Immature natural killer cell (primary cell): ENCODE results near the gene KBTBD13. TPM values are rescaled to one million over a fixed set of nuclear protein-coding genes. Genes with fewer than 3 reads are reported as not detected.
"Not testable (repeated sequence)": the region's sequence is repeated elsewhere in the genome, so short reads cannot be mapped to it uniquely, and the experiment has no call there.

Experiments
- DNase-seq, 3 donors: peaks; one replicate each; pipeline ENCODE4 v3.0.0; 2022; ENCODE audit warnings: mixed read lengths in 1 of 3
- H3K27ac Mint-ChIP-seq, 6 donors: one replicate each; pipeline ENCODE4 v1.8.0; 2020; ENCODE audit warnings: mixed read lengths in 6 of 6, mild to moderate bottlenecking in 5 of 6, inconsistent platforms in 4 of 6, moderate library complexity in 3 of 6
- H3K27me3 Mint-ChIP-seq, 3 donors: one replicate each; pipeline ENCODE4 v1.8.0; 2020 to 2021; ENCODE audit warnings: low read depth in 3 of 3, mild to moderate bottlenecking in 3 of 3, mixed read lengths in 3 of 3, moderate library complexity in 3 of 3, inconsistent platforms in 1 of 3
- H3K36me3 Mint-ChIP-seq, 3 donors: one replicate each; pipeline ENCODE4 v1.8.0; 2020; ENCODE audit warnings: mixed read lengths in 3 of 3, inconsistent platforms in 2 of 3, mild to moderate bottlenecking in 2 of 3
- H3K4me1 Mint-ChIP-seq, 2 donors: one replicate each; pipeline ENCODE4 v1.8.0; 2020; ENCODE audit warnings: inconsistent platforms in 2 of 2, mild to moderate bottlenecking in 2 of 2, mixed read lengths in 2 of 2, moderate library complexity in 1 of 2
- H3K4me3 Mint-ChIP-seq, 5 donors: one replicate each; pipeline ENCODE4 v1.8.0; 2020; ENCODE audit warnings: mild to moderate bottlenecking in 5 of 5, mixed read lengths in 5 of 5, inconsistent platforms in 3 of 5, moderate library complexity in 3 of 5
- H3K9me3 Mint-ChIP-seq, 6 donors: one replicate each; pipeline ENCODE4 v1.8.0; 2020; ENCODE audit warnings: mild to moderate bottlenecking in 6 of 6, mixed read lengths in 6 of 6, inconsistent platforms in 4 of 6, moderate library complexity in 3 of 6
- polyA plus RNA-seq, 3 donors: library from polyadenylated mRNA; unstranded; fragments of 300-500 nt; fragmentation: Illumina TruSeq; gene quantifications; one replicate each; pipeline ENCODE4 v1.2.3, GENCODE V29; 2021

Gene KBTBD13
- polyA plus RNA-seq, 3 donors from 2014 or later: not detected

DNA sequence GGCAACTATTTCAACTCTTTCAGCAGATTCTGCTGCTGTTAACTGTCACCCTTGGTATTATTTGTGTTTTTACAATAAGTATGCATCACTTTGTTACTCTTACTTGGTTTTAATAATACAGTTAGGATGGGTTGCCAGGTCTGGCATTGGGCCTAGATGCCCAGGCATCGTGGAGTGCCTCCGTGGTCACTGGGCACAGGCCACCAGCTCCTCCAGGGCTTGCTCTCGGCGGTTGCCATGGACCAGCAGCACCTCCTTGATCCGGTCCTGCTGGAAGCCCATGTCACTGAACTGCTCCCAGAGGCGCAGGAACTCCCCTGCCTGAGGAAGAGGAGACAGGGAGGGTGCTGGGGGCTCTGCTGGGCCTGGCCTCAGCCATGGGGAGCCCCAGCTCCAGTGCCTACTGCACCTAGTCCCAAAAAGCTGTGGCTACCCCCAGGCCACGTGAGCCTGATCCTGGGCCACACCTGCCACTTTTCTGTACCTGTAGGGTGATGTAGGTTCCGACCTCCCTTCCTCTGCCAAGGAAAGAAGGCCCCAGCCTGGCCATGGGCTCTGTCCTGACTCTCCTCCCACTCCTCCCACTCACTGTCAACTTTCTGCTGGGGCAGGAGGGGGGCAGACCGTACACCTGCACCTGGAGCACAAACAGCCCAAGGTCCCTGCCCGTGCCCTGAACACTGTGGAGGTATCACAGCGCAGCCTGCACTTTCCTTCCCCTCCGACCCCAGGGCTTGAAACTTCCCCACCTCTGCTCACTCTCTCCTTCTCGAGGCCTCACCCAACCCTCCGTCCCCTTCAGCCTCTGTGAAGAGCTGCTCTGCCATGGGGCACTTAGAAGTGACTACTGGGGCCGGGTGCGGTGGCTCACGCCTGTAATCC is 16.6 kb downstream of the KBTBD13 start:
- peaks cover 0 to 2% (median 0%) of the 10 kb centered on the region in 3 donors for H3K27me3 Mint-ChIP-seq
- peaks cover 0 to 3% (median 3%) of the 10 kb centered on the region in 3 donors for H3K36me3 Mint-ChIP-seq
- DNase-seq: no peak
- no peaks in the 10 kb centered on the region for H3K4me1 Mint-ChIP-seq
- H3K4me3 Mint-ChIP-seq: no peak overlapping the region
- H3K9me3 Mint-ChIP-seq: no peaks in the 10 kb centered on the region
- H3K27ac Mint-ChIP-seq: no peak overlapping the region

DNA sequence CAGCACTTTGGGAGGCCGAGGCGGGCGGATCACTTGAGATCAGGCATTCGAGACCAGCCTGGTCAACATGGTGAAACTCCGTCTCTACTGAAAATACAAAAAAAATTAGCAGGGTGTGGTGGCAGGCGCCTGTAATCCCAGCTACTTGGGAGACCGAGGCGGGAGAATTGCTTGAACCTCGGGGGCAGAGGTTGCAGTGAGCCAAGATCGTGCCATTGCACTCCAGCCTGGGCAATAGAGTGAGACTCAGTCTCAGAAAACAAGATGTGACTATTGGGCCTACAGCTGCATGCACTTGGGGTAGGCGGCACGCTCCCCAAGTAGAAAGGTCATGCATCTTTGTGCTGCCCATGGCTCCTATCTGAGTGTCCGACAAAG is 17.2 kb downstream of the KBTBD13 start:
- not testable (repeated sequence) for DNase-seq

DNA sequence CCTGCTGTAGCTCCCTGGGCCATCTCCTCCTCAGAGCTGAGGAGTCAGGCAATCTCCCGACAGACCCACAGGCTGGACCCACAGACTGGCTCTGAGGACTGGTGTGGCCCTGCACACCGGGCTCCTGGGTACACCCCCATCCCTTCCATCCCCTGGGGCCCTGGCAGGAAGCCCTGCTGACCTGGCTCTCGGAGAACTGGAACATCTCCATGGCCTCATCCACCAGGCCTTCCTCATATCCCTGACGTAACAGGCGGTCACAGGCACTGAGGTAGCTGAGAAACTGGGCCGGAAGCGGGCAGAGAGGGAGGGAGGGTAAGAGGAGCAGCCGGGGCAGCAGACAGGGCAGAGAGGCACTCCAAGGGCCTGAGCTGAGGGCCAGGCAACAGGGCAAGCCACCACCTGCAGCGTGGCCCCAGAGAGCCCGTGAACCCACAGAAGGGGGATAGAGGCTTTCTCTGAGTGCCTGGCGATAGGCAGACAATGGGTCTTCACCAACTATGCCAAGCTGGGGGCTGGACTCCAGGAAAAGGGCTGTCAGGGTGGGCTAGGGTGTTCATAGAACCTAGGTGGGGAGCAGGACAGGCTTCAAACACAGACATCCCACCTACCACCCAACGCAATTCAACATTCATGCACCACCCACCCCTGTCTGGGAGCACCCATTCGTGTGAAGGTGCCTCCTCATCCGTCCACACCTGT is 17.9 kb downstream of the KBTBD13 start:
- DNase-seq: no peak
- H3K27me3 Mint-ChIP-seq: no peaks in the 10 kb centered on the region
- H3K4me3 Mint-ChIP-seq: no peak overlapping the region
- H3K4me1 Mint-ChIP-seq: no peaks in the 10 kb centered on the region
- no peak overlapping the region for H3K27ac Mint-ChIP-seq
- H3K36me3 Mint-ChIP-seq: peaks cover 4 to 13% (median 12%) of the 10 kb centered on the region in 3 donors
- no peaks in the 10 kb centered on the region for H3K9me3 Mint-ChIP-seq

More for the DNA sequence above, 17.2 kb downstream of the KBTBD13 start:
- not testable (repeated sequence) for H3K4me1 Mint-ChIP-seq, H3K27me3 Mint-ChIP-seq, H3K4me3 Mint-ChIP-seq, H3K36me3 Mint-ChIP-seq, H3K27ac Mint-ChIP-seq, H3K9me3 Mint-ChIP-seq

DNA sequence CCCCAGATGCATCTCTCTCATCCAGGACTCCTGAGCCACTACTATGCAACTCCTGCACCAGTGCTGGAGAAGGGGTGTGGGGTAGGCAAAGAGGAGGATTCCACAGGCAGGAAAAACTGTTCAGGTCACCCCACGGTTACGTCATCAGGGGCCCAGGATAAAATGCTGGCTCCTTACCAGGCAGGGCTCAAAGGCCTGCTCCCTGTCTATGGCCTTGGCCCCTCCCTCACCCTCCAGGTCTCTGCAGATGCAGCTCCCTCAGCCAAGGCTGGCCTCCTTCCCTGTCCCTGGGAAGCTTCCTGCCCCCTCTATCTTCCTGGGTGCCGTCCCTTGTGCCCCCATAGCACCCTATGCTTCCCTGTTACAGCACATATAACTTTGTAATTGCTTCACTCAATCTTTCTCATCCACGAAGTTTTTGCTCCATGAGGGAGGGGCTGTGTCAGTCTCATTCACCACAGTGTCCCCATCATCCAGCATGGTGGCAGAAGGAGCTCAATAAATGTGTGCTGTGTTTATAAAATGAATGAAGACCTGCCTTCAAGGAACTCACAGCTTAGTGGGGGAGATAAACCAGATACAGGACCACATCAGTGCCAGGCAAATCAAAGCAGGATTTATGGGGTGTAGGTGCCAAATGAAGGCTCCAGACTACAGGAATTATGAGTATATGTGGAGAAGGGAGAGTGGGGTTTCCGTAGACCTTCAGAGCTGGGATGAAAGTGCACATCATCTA is 18.6 kb downstream of the KBTBD13 start:
- no peaks in the 10 kb centered on the region for H3K4me1 Mint-ChIP-seq
- H3K36me3 Mint-ChIP-seq: peaks cover 4 to 13% (median 12%) of the 10 kb centered on the region in 3 donors
- H3K27ac Mint-ChIP-seq: no peak overlapping the region
- H3K9me3 Mint-ChIP-seq: no peaks in the 10 kb centered on the region
- no peak for DNase-seq
- H3K4me3 Mint-ChIP-seq: no peak overlapping the region
- H3K27me3 Mint-ChIP-seq: no peaks in the 10 kb centered on the region

- Mint-ChIP-seq H3K36me3 (peaks cover 4 to 16% (median 13%) of the 10 kb centered on the region in 3 donors), H3K27ac (no peak overlapping the region), H3K27me3 (no peaks in the 10 kb centered on the region), H3K9me3 (no peaks in the 10 kb centered on the region), H3K4me3 (no peak overlapping the region), H3K4me1 (no peaks in the 10 kb centered on the region)
- DNase-seq: no peak
Measured at GRCh38 chr15:65095747-65096104, 19.2 kb downstream of the KBTBD13 start.

- H3K27ac Mint-ChIP-seq: peak overlapping the region in 1 of 6 donors; percentile 20
- peaks cover 5 to 8% of the 10 kb centered on the region in 2 donors for H3K4me1 Mint-ChIP-seq
- H3K9me3 Mint-ChIP-seq: no peaks in the 10 kb centered on the region
- DNase-seq: no peak
- no peak overlapping the region for H3K4me3 Mint-ChIP-seq
- H3K36me3 Mint-ChIP-seq: peaks cover 4 to 20% (median 13%) of the 10 kb centered on the region in 3 donors
- peaks cover 0 to 3% (median 0%) of the 10 kb centered on the region in 3 donors for H3K27me3 Mint-ChIP-seq
Measured at GRCh38 chr15:65096481-65097385, 20.2 kb downstream of the KBTBD13 start.

DNA sequence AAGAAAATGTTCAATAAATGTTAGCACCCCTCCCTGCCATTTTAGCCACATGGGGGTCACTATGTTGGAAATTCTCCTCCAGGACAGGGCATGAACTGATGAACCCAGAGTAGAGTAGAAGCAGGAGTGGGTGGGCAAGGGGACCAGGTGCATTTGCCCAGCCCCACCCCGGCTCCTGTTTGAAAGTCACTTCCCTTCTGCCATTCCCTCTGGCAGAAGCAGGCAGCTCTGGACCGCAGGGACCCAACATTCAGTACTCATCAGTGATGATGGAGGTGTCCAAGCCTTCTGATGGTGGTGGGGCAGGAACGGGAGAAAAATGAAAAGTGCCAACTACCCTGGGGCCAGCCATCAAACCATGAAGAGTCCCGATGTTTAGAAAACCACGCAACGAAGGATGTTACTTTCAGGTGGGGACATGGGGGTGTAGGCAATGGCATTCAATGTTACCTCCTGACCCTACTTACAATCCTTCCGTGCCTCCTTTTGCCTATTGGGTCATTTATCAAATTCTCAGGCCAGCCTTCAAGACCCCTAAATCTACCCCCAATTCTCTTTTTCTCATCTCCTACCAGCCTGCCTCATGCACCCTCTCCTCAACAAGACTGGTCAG is 21.2 kb downstream of the KBTBD13 start:
- Mint-ChIP-seq H3K4me3 (no peak overlapping the region), H3K4me1 (peaks cover 6 to 9% of the 10 kb centered on the region in 2 donors), H3K27me3 (peaks cover 0 to 4% (median 0%) of the 10 kb centered on the region in 3 donors), H3K27ac (no peak overlapping the region), H3K36me3 (peaks cover 4 to 21% (median 13%) of the 10 kb centered on the region in 3 donors), H3K9me3 (no peaks in the 10 kb centered on the region)
- no peak for DNase-seq

GRCh38 chr15:65099336-65099735 is 22.8 kb downstream of the KBTBD13 start:
- no peak for DNase-seq
- Mint-ChIP-seq H3K27me3 (peaks cover 0 to 4% (median 0%) of the 10 kb centered on the region in 3 donors), H3K36me3 (peaks cover 4 to 27% (median 16%) of the 10 kb centered on the region in 3 donors), H3K27ac (no peak overlapping the region), H3K4me1 (peaks cover 6 to 9% of the 10 kb centered on the region in 2 donors), H3K4me3 (no peak overlapping the region), H3K9me3 (no peaks in the 10 kb centered on the region)

DNA sequence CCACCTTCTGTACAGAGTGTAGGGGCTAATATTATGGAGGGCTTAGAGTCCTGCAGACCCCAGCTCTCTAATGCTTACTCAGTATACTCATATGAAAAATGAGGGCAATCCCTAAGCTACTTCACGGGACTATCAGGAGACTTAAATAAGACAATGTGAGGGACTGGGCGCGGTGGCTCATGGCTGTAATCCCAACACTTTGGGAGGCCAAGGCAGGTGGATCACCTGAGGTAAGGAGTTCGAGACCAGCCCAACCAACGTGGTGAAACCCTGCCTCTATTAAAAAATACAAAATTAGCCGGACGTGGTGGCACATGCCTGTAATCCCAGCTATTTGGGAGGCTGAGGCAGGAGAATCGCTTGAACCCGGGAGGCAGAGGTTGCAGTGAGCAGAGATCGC is 23.3 kb downstream of the KBTBD13 start:
- DNase-seq, H3K4me1 Mint-ChIP-seq, H3K4me3 Mint-ChIP-seq, H3K27ac Mint-ChIP-seq, H3K27me3 Mint-ChIP-seq, H3K9me3 Mint-ChIP-seq: not testable (repeated sequence)
- H3K36me3 Mint-ChIP-seq: peaks cover 4 to 27% (median 16%) of the 10 kb centered on the region in 3 donors

GRCh38 chr15:65100442-65100841 is 23.9 kb downstream of the KBTBD13 start:
- no peak overlapping the region for H3K4me3 Mint-ChIP-seq
- peaks cover 0 to 4% (median 0%) of the 10 kb centered on the region in 3 donors for H3K27me3 Mint-ChIP-seq
- H3K9me3 Mint-ChIP-seq: no peaks in the 10 kb centered on the region
- no peak for DNase-seq
- H3K27ac Mint-ChIP-seq: no peak overlapping the region
- H3K4me1 Mint-ChIP-seq: peaks cover 6 to 9% of the 10 kb centered on the region in 2 donors
- H3K36me3 Mint-ChIP-seq: peaks cover 4 to 30% (median 19%) of the 10 kb centered on the region in 3 donors

- Mint-ChIP-seq H3K27me3 (peaks cover 0 to 4% (median 0%) of the 10 kb centered on the region in 3 donors), H3K4me1 (peaks cover 6 to 9% of the 10 kb centered on the region in 2 donors), H3K9me3 (no peaks in the 10 kb centered on the region), H3K4me3 (peak overlapping the region in 1 of 5 donors; percentile 40), H3K36me3 (peaks cover 7 to 34% (median 20%) of the 10 kb centered on the region in 3 donors), H3K27ac (peak overlapping the region in 1 of 6 donors; percentile 20)
- DNase-seq: peak in 2 of 3 donors; percentile 8
Measured at GRCh38 chr15:65101411-65101890, 24.9 kb downstream of the KBTBD13 start.

DNA sequence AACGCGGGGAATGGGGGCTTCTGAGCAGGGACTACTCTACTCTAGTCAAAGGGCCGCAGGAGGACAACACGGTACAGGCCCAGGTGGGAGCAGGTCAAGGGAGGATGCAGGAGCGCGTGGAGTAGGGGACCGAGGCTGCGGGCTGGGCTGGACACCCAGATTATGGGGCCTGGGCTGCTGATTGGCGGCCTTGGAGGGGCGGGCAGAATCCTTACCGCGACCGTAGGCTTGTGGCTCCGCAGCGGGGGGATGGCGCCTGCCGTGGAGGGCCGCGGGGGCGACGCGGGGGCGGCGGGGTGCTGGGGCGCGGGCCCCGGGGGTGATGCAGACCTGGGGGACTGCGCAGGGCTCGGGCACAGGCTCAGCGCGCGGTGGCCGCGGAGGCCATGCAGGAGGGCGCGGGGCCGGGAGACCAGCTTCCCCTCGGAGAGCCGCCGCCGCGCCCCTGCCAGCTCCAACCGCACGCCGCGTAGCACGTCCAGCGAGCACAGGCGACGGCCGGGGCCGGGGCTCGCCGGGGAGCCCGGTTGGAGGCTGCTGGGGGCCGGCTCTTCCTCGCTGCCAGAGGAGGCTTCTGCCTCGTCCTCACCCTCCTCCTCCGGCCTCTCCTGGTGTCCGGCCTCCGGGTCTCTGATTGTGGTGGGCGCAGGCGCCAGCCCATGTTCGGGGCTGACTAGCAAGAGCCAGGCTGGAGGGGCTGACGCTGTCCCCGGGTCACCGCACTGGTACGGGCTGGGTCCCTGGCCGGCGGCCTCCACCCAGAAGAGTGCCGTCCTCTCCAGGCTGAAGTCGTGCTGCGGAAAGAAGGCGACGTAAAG is 25.6 kb downstream of the KBTBD13 start:
- Mint-ChIP-seq H3K9me3 (no peaks in the 10 kb centered on the region), H3K4me3 (no peak overlapping the region), H3K27me3 (peaks cover 0 to 4% (median 1%) of the 10 kb centered on the region in 3 donors), H3K4me1 (peaks cover 6 to 9% of the 10 kb centered on the region in 2 donors), H3K27ac (no peak overlapping the region), H3K36me3 (peaks cover 7 to 34% (median 20%) of the 10 kb centered on the region in 3 donors)
- DNase-seq: no peak
